NCI-H446 treated with DMSO at 0.1 percent for 48 hours (cell line): ENCODE data around the gene WNT3A.

Experiments used
- DNase-seq: peaks from one replicate; lab custom pipeline; 2025; lab: John Stamatoyannopoulos, UW

Gene WNT3A

GRCh38 chr1:228084797-228085196 lies 78.0 kb downstream of the WNT3A start:
- DNase-seq = no peak

- DNase-seq = no peak
These were observed 78.6 kb downstream of the WNT3A start for GRCh38 chr1:228085287-228085951.

GRCh38 chr1:228087771-228088251 lies 81.0 kb downstream of the WNT3A start:
- no peak for DNase-seq

GRCh38 chr1:228088586-228089498 lies 82.0 kb downstream of the WNT3A start:
- no peak for DNase-seq

GRCh38 chr1:228089519-228090380 lies 83.0 kb downstream of the WNT3A start:
- DNase-seq = no peak

- no peak for DNase-seq
These were observed 83.8 kb downstream of the WNT3A start for GRCh38 chr1:228090613-228091081.

- no peak for DNase-seq
These were observed 84.3 kb downstream of the WNT3A start for GRCh38 chr1:228091084-228091483.

GRCh38 chr1:228092342-228093049 lies 85.7 kb downstream of the WNT3A start:
- no peak for DNase-seq

- no peak for DNase-seq
These were observed 86.5 kb downstream of the WNT3A start for GRCh38 chr1:228093050-228093906.

- no peak for DNase-seq
These were observed 87.7 kb downstream of the WNT3A start for GRCh38 chr1:228094432-228095016.

- no peak for DNase-seq
These were observed 88.4 kb downstream of the WNT3A start for GRCh38 chr1:228095161-228095560.

GRCh38 chr1:228095938-228096337 lies 89.1 kb downstream of the WNT3A start:
- no peak for DNase-seq

GRCh38 chr1:228096416-228097332 lies 89.9 kb downstream of the WNT3A start:
- DNase-seq = no peak

- DNase-seq = no peak
These were observed 90.7 kb downstream of the WNT3A start for GRCh38 chr1:228097333-228098081.

GRCh38 chr1:228098323-228098931 lies 91.6 kb downstream of the WNT3A start:
- no peak for DNase-seq

- no peak for DNase-seq
These were observed 92.5 kb downstream of the WNT3A start for GRCh38 chr1:228099331-228099732.

GRCh38 chr1:228100822-228101613 lies 94.2 kb downstream of the WNT3A start:
- DNase-seq = no peak
